Suprapubic skin (tissue), 3 donors: ENCODE data around the gene PLAAT1.

Experiments used
- CTCF ChIP-seq, 2 donors: fragments of 200-600 bp in 1 of 2; fragments of 450-650 bp in 1 of 2; sonication (generic) in 1 of 2; IDR thresholded peaks; one replicate each; pipeline ENCODE4 v1.5.1; 2016 to 2019; ENCODE audit warnings: antibody characterized with exemption in 2 of 2, mild to moderate bottlenecking in 1 of 2, moderate library complexity in 1 of 2
- POLR2A ChIP-seq, 2 donors: fragments of 450-650 bp; IDR thresholded peaks; one replicate each; pipeline ENCODE4 v1.6.1; 2017; ENCODE audit warnings: antibody characterized with exemption in 2 of 2, mild to moderate bottlenecking in 2 of 2, moderate library complexity in 2 of 2

- TF ChIP-seq CTCF (IDR thresholded peaks at IDR 0.05) (no peak), POLR2A (IDR thresholded peaks at IDR 0.05) (no peak)
Observed at GRCh38 chr3:193230610-193231009, 10.4 kb upstream of the PLAAT1 start.
